WTC11 (cell line): ENCODE measurements around the gene LTBP1. TPM values are rescaled to one million over a fixed set of nuclear protein-coding genes. Genes with fewer than 3 reads are reported as not detected.

Source experiments
- ATAC-seq: fragments of 200-7000 bp; cut with Tn5 transposase; 2 replicates; pipeline ENCODE4 v1.10.0; 2021; ENCODE audit warnings: mild to moderate bottlenecking, moderate library complexity
- CTCF ChIA-PET: fragments of 300-600 bp; sonication (Branson Sonifier 250); formaldehyde crosslinking; loops from one replicate; lab custom pipeline; 2021; ENCODE audit warnings: antibody characterized with exemption; lab: Charles Lee
- POLR2A ChIA-PET: fragments of 350-600 bp; sonication (Branson Sonifier 250); formaldehyde crosslinking; loops from one replicate; lab custom pipeline; 2021; ENCODE audit warnings: antibody characterized with exemption; lab: Charles Lee
- DNase-seq: peaks from one replicate; pipeline ENCODE4 v3.0.0; 2021; ENCODE audit warnings: low spot score
- H3K27ac Mint-ChIP-seq: 2 replicates; pipeline ENCODE4 v1.8.0; 2021; ENCODE audit warnings: mixed read lengths
- H3K27me3 Mint-ChIP-seq: 2 replicates; pipeline ENCODE4 v1.8.0; 2021; ENCODE audit warnings: low read depth, mild to moderate bottlenecking, moderate library complexity, mixed read lengths
- H3K36me3 Mint-ChIP-seq: 2 replicates; pipeline ENCODE4 v1.8.0; 2021; ENCODE audit warnings: mixed read lengths
- H3K4me1 Mint-ChIP-seq: 2 replicates; pipeline ENCODE4 v1.8.0; 2022; ENCODE audit warnings: mixed read lengths
- H3K4me3 Mint-ChIP-seq: 2 replicates; pipeline ENCODE4 v1.8.0; 2021; ENCODE audit warnings: mild to moderate bottlenecking, moderate library complexity, mixed read lengths
- H3K9me3 Mint-ChIP-seq: 2 replicates; pipeline ENCODE4 v1.8.0; 2021; ENCODE audit warnings: mixed read lengths
- ATF1 ChIP-seq: sonication (generic); formaldehyde crosslinking; IDR thresholded peaks from 2 replicates; pipeline ENCODE4 v1.8.1; 2023; ENCODE audit warnings: mild to moderate bottlenecking, moderate library complexity, missing genetic modification reagents
- CREM ChIP-seq: sonication (generic); formaldehyde crosslinking; IDR thresholded peaks from 2 replicates; pipeline ENCODE4 v1.8.1; 2022; ENCODE audit warnings: mild to moderate bottlenecking, missing genetic modification reagents, moderate library complexity
- FOXJ3 ChIP-seq: sonication (generic); formaldehyde crosslinking; IDR thresholded peaks from 2 replicates; pipeline ENCODE4 v1.9.0; 2021; ENCODE audit warnings: missing genetic modification reagents, mild to moderate bottlenecking, borderline replicate concordance
- GTF2I ChIP-seq: fragments of 250-450 bp; sonication (Bioruptor Pico); conservative IDR thresholded peaks from 2 replicates; pipeline ENCODE4 v1.4.0; 2021; ENCODE audit warnings: mild to moderate bottlenecking
- JUN ChIP-seq: sonication (generic); formaldehyde crosslinking; IDR thresholded peaks from 2 replicates; pipeline ENCODE4 v1.8.0; 2023; ENCODE audit warnings: mild to moderate bottlenecking, missing genetic modification reagents
- NFE2L1 ChIP-seq: sonication (generic); formaldehyde crosslinking; IDR thresholded peaks from 2 replicates; pipeline ENCODE4 v1.8.1; 2023; ENCODE audit warnings: missing genetic modification reagents
- PRRX2 ChIP-seq: fragments of 250-450 bp; sonication (Bioruptor Pico); IDR thresholded peaks from 2 replicates; pipeline ENCODE4 v1.8.0; 2021; ENCODE audit warnings: mild to moderate bottlenecking
- RELA ChIP-seq: sonication (generic); formaldehyde crosslinking; IDR thresholded peaks from 2 replicates; pipeline ENCODE4 v1.8.1; 2022; ENCODE audit warnings: missing genetic modification reagents, mild to moderate bottlenecking, borderline replicate concordance
- SMAD3 ChIP-seq: sonication (generic); formaldehyde crosslinking; IDR thresholded peaks from 2 replicates; pipeline ENCODE4 v1.8.0; 2022; ENCODE audit warnings: missing genetic modification reagents, mild to moderate bottlenecking, borderline replicate concordance
- SOX15 ChIP-seq: fragments of 250-450 bp; sonication (Bioruptor Pico); IDR thresholded peaks from 2 replicates; pipeline ENCODE4 v1.9.0; 2021; ENCODE audit warnings: mild to moderate bottlenecking
- TCF7 ChIP-seq: sonication (generic); formaldehyde crosslinking; IDR thresholded peaks from 2 replicates; pipeline ENCODE4 v1.8.0; 2022; ENCODE audit warnings: mild to moderate bottlenecking, low read depth, missing genetic modification reagents, moderate library complexity
- TEAD1 ChIP-seq: sonication (generic); formaldehyde crosslinking; IDR thresholded peaks from 2 replicates; pipeline ENCODE4 v1.8.0; 2022; ENCODE audit warnings: mild to moderate bottlenecking, missing genetic modification reagents
- TP53 ChIP-seq: sonication (generic); formaldehyde crosslinking; IDR thresholded peaks from 2 replicates; pipeline ENCODE4 v1.8.1; 2023; ENCODE audit warnings: mild to moderate bottlenecking, missing genetic modification reagents
- ZNF138 ChIP-seq: sonication (generic); formaldehyde crosslinking; conservative IDR thresholded peaks from 2 replicates; pipeline ENCODE4 v1.8.1; 2022; ENCODE audit warnings: mild to moderate bottlenecking, moderate library complexity, missing genetic modification reagents
- ZNF219 ChIP-seq: sonication (generic); formaldehyde crosslinking; IDR thresholded peaks from 2 replicates; pipeline ENCODE4 v1.8.0; 2023; ENCODE audit warnings: missing genetic modification reagents, mild to moderate bottlenecking, borderline replicate concordance
- ZNF416 ChIP-seq: fragments of 250-450 bp; sonication (Bioruptor Pico); IDR thresholded peaks from 2 replicates; pipeline ENCODE4 v1.9.0; 2021; ENCODE audit warnings: mild to moderate bottlenecking, inconsistent platforms
- total RNA-seq: library from RNA; stranded (reverse); gene quantifications from 3 replicates; pipeline ENCODE4 v1.2.3, GENCODE V29; 2021
- TF ChIP-seq, protein P1 (sequence below): sonication (generic); formaldehyde crosslinking; IDR thresholded peaks from 2 replicates; pipeline ENCODE4 v1.8.1; 2022; ENCODE audit warnings: low read depth, mild to moderate bottlenecking, moderate library complexity, missing genetic modification reagents, borderline replicate concordance
- TF ChIP-seq, protein P2 (sequence below): fragments of 250-450 bp; sonication (Bioruptor Pico); IDR thresholded peaks from 2 replicates; pipeline ENCODE4 v1.9.0; 2021; ENCODE audit warnings: mild to moderate bottlenecking
- TF ChIP-seq, protein P3 (sequence below): sonication (generic); formaldehyde crosslinking; IDR thresholded peaks from 2 replicates; pipeline ENCODE4 v1.8.0; 2022; ENCODE audit warnings: mild to moderate bottlenecking, missing genetic modification reagents
- TF ChIP-seq, protein P4 (sequence below): sonication (generic); formaldehyde crosslinking; conservative IDR thresholded peaks from 2 replicates; pipeline ENCODE4 v1.8.1; 2023; ENCODE audit warnings: mild to moderate bottlenecking, low read depth, missing genetic modification reagents, moderate library complexity
- TF ChIP-seq, protein P5 (sequence below): sonication (generic); formaldehyde crosslinking; IDR thresholded peaks from 2 replicates; pipeline ENCODE4 v1.8.1; 2022; ENCODE audit warnings: mild to moderate bottlenecking, moderate library complexity, missing genetic modification reagents
- TF ChIP-seq, protein P6 (sequence below): fragments of 250-450 bp; sonication (Bioruptor Pico); IDR thresholded peaks from 2 replicates; pipeline ENCODE4 v1.9.0; 2021; ENCODE audit warnings: mild to moderate bottlenecking

LTBP1 gene
- total RNA-seq, 1 experiment from 2014 or later = 33.6 TPM

DNA sequence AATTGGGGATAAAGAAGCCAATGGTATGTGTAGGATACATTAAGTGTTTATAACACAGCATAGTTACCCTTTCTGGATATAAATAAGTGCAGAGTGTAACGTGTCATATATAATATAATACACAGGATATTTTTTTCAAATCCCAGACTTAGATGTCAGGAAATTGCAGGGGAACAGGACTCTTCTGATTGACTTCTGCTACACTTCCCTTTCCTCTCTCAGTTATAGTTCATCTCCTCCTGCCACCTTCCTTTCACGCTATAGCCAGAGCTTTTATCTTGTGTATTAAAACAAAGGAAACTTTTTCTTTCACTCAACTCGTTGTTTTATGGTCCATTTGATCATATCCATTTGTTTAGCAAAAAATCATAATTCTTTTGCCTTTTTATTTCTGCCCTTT lies 371.7 kb downstream of the LTBP1 start:
- CTCF ChIA-PET = no interaction called here
- Mint-ChIP-seq H3K9me3 (no peaks in the 10 kb centered on the region), H3K36me3 (no peaks in the 10 kb centered on the region), H3K4me1 (no peaks in the 10 kb centered on the region), H3K27me3 (no peaks in the 10 kb centered on the region), H3K4me3 (no peak overlapping the region), H3K27ac (no peak overlapping the region)
- ATAC-seq (no peak), DNase-seq (no peak)
- POLR2A ChIA-PET = no interaction called here
- TF ChIP-seq SMAD3 (CRISPR knock-in tag) = no peak
- TF ChIP-seq CREM = no peak
- TF ChIP-seq, protein P1, sequence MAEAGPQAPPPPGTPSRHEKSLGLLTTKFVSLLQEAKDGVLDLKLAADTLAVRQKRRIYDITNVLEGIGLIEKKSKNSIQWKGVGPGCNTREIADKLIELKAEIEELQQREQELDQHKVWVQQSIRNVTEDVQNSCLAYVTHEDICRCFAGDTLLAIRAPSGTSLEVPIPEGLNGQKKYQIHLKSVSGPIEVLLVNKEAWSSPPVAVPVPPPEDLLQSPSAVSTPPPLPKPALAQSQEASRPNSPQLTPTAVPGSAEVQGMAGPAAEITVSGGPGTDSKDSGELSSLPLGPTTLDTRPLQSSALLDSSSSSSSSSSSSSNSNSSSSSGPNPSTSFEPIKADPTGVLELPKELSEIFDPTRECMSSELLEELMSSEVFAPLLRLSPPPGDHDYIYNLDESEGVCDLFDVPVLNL (CRISPR knock-in tag) = no peak
- TF ChIP-seq ZNF219 (CRISPR knock-in tag) = no peak
- TF ChIP-seq, protein P2, sequence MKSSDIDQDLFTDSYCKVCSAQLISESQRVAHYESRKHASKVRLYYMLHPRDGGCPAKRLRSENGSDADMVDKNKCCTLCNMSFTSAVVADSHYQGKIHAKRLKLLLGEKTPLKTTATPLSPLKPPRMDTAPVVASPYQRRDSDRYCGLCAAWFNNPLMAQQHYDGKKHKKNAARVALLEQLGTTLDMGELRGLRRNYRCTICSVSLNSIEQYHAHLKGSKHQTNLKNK = no peak
- TF ChIP-seq ZNF138 = no peak
- TF ChIP-seq, protein P3, sequence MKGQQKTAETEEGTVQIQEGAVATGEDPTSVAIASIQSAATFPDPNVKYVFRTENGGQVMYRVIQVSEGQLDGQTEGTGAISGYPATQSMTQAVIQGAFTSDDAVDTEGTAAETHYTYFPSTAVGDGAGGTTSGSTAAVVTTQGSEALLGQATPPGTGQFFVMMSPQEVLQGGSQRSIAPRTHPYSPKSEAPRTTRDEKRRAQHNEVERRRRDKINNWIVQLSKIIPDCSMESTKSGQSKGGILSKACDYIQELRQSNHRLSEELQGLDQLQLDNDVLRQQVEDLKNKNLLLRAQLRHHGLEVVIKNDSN (CRISPR knock-in tag) = no peak
- TF ChIP-seq TEAD1 (CRISPR knock-in tag) = no peak
- no peak for TF ChIP-seq JUN (CRISPR knock-in tag)
- TF ChIP-seq, protein P4, sequence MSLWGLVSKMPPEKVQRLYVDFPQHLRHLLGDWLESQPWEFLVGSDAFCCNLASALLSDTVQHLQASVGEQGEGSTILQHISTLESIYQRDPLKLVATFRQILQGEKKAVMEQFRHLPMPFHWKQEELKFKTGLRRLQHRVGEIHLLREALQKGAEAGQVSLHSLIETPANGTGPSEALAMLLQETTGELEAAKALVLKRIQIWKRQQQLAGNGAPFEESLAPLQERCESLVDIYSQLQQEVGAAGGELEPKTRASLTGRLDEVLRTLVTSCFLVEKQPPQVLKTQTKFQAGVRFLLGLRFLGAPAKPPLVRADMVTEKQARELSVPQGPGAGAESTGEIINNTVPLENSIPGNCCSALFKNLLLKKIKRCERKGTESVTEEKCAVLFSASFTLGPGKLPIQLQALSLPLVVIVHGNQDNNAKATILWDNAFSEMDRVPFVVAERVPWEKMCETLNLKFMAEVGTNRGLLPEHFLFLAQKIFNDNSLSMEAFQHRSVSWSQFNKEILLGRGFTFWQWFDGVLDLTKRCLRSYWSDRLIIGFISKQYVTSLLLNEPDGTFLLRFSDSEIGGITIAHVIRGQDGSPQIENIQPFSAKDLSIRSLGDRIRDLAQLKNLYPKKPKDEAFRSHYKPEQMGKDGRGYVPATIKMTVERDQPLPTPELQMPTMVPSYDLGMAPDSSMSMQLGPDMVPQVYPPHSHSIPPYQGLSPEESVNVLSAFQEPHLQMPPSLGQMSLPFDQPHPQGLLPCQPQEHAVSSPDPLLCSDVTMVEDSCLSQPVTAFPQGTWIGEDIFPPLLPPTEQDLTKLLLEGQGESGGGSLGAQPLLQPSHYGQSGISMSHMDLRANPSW (CRISPR knock-in tag) = no peak
- TF ChIP-seq SOX15 (CRISPR knock-in tag) = no peak
- no peak for TF ChIP-seq RELA (CRISPR knock-in tag)
- TF ChIP-seq ZNF416 (CRISPR knock-in tag) = no peak
- TF ChIP-seq, protein P5, sequence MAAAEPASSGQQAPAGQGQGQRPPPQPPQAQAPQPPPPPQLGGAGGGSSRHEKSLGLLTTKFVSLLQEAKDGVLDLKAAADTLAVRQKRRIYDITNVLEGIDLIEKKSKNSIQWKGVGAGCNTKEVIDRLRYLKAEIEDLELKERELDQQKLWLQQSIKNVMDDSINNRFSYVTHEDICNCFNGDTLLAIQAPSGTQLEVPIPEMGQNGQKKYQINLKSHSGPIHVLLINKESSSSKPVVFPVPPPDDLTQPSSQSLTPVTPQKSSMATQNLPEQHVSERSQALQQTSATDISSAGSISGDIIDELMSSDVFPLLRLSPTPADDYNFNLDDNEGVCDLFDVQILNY = no peak
- no peak for TF ChIP-seq TCF7 (CRISPR knock-in tag)
- no peak for TF ChIP-seq TP53 (CRISPR knock-in tag)
- no peak for TF ChIP-seq NFE2L1
- no peak for TF ChIP-seq PRRX2 (CRISPR knock-in tag)

DNA sequence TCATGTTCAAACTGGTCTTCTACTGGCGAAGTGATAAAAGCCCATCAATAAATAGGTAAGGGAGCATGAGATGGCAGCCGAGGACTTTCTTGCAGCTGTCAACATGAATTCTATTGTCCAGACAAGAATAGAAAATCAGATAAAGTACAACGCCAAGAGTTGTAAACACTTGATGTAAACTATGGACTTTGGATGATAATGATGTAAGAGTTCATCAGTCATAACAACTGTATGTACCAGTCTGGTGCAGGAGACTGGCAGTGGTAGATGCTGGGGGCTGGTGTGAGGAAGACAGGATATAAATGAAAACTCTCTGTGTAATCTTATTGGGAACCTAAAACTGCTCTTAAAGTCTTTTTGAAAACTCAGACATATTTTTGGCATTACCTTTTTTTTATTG lies 373.8 kb downstream of the LTBP1 start:
- TF ChIP-seq FOXJ3 (CRISPR knock-in tag) = no peak
- TF ChIP-seq, protein P6, sequence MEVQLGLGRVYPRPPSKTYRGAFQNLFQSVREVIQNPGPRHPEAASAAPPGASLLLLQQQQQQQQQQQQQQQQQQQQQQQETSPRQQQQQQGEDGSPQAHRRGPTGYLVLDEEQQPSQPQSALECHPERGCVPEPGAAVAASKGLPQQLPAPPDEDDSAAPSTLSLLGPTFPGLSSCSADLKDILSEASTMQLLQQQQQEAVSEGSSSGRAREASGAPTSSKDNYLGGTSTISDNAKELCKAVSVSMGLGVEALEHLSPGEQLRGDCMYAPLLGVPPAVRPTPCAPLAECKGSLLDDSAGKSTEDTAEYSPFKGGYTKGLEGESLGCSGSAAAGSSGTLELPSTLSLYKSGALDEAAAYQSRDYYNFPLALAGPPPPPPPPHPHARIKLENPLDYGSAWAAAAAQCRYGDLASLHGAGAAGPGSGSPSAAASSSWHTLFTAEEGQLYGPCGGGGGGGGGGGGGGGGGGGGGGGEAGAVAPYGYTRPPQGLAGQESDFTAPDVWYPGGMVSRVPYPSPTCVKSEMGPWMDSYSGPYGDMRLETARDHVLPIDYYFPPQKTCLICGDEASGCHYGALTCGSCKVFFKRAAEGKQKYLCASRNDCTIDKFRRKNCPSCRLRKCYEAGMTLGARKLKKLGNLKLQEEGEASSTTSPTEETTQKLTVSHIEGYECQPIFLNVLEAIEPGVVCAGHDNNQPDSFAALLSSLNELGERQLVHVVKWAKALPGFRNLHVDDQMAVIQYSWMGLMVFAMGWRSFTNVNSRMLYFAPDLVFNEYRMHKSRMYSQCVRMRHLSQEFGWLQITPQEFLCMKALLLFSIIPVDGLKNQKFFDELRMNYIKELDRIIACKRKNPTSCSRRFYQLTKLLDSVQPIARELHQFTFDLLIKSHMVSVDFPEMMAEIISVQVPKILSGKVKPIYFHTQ (CRISPR knock-in tag) = no peak
- no peak for TF ChIP-seq CREM
- TF ChIP-seq ATF1 (CRISPR knock-in tag) = no peak
- TF ChIP-seq GTF2I (CRISPR knock-in tag) = no peak
- DNase-seq (no peak), ATAC-seq (no peak)
- ChIA-PET POLR2A (no interaction called here), CTCF (interaction anchor here (0.7 kb wide), 1 partner anchor 75 kb away, joined by 3 read pairs; no protein-coding TSS in a partner anchor)
- Mint-ChIP-seq H3K9me3 (no peaks in the 10 kb centered on the region), H3K4me3 (no peak overlapping the region), H3K4me1 (no peaks in the 10 kb centered on the region), H3K27me3 (no peaks in the 10 kb centered on the region), H3K27ac (no peak overlapping the region; the same call in 1 of the 2 replicates), H3K36me3 (no peaks in the 10 kb centered on the region)
